ENCODE data around the gene COL20A1. TPM values are rescaled to one million over a fixed set of nuclear protein-coding genes. Genes with fewer than 3 reads are reported as not detected.

COL20A1 gene
- total RNA-seq, 1 donor from 2014 or later = 4.1 TPM

GRCh38 chr20:63276956-63277355, 16.0 kb upstream of the COL20A1 start:
- FAIRE-seq (no peak), DNase-seq (ENCODE audit: low spot score in 2 of 2) (no peak)

- FAIRE-seq = no peak
These were observed 15.3 kb upstream of the COL20A1 start for GRCh38 chr20:63277466-63278272.

GRCh38 chr20:63278661-63279060, 14.3 kb upstream of the COL20A1 start:
- no peak for FAIRE-seq
- no peak for DNase-seq (ENCODE audit: low spot score in 2 of 2)

More at GRCh38 chr20:63277466-63278272, 15.3 kb upstream of the COL20A1 start:
- no peak for DNase-seq (ENCODE audit: low spot score in 2 of 2)

- DNase-seq (ENCODE audit: low spot score in 2 of 2) (no peak), FAIRE-seq (no peak)
These were observed 13.1 kb upstream of the COL20A1 start for GRCh38 chr20:63279931-63280330.

GRCh38 chr20:63280371-63280770, 12.6 kb upstream of the COL20A1 start:
- no peak for DNase-seq (ENCODE audit: low spot score in 2 of 2)
- no peak for FAIRE-seq

GRCh38 chr20:63280929-63281545, 11.9 kb upstream of the COL20A1 start:
- no peak for FAIRE-seq
- DNase-seq (ENCODE audit: low spot score in 2 of 2) = no peak

GRCh38 chr20:63281742-63282665, 11.0 kb upstream of the COL20A1 start:
- FAIRE-seq = no peak
- no peak for DNase-seq (ENCODE audit: low spot score in 2 of 2)

- no peak for FAIRE-seq
These were observed 10.0 kb upstream of the COL20A1 start for GRCh38 chr20:63282946-63283345.

GRCh38 chr20:63283397-63284082, 9.4 kb upstream of the COL20A1 start:
- FAIRE-seq (no peak), DNase-seq (ENCODE audit: low spot score in 2 of 2) (no peak)

More at GRCh38 chr20:63282946-63283345, 10.0 kb upstream of the COL20A1 start:
- no peak for DNase-seq (ENCODE audit: low spot score in 2 of 2)

GRCh38 chr20:63284083-63284440, 8.9 kb upstream of the COL20A1 start:
- DNase-seq (ENCODE audit: low spot score in 2 of 2) (no peak), FAIRE-seq (no peak)

- FAIRE-seq = no peak
- DNase-seq (ENCODE audit: low spot score in 2 of 2) = no peak
These were observed 8.4 kb upstream of the COL20A1 start for GRCh38 chr20:63284544-63284949.

- no peak for FAIRE-seq
- DNase-seq (ENCODE audit: low spot score in 2 of 2) = no peak
These were observed 7.9 kb upstream of the COL20A1 start for GRCh38 chr20:63284981-63285524.

- no peak for DNase-seq (ENCODE audit: low spot score in 2 of 2)
These were observed 7.1 kb upstream of the COL20A1 start for GRCh38 chr20:63285636-63286615.

GRCh38 chr20:63286781-63287696, 5.9 kb upstream of the COL20A1 start:
- FAIRE-seq (no peak), DNase-seq (ENCODE audit: low spot score in 2 of 2) (no peak)

More at GRCh38 chr20:63285636-63286615, 7.1 kb upstream of the COL20A1 start:
- no peak for FAIRE-seq

- no peak for DNase-seq (ENCODE audit: low spot score in 2 of 2)
- FAIRE-seq = no peak
These were observed 5.0 kb upstream of the COL20A1 start for GRCh38 chr20:63287697-63288580.

- FAIRE-seq = no peak
- no peak for DNase-seq (ENCODE audit: low spot score in 2 of 2)
These were observed 4.3 kb upstream of the COL20A1 start for GRCh38 chr20:63288581-63289251.
